Measurements from ENCODE around the gene NRG2. TPM values are rescaled to one million over a fixed set of nuclear protein-coding genes. Genes with fewer than 3 reads are reported as not detected.

The NRG2 gene
- total RNA-seq, 4 donors from 2014 or later, result 4.1 to 13.2 (median 7.0) TPM

DNA sequence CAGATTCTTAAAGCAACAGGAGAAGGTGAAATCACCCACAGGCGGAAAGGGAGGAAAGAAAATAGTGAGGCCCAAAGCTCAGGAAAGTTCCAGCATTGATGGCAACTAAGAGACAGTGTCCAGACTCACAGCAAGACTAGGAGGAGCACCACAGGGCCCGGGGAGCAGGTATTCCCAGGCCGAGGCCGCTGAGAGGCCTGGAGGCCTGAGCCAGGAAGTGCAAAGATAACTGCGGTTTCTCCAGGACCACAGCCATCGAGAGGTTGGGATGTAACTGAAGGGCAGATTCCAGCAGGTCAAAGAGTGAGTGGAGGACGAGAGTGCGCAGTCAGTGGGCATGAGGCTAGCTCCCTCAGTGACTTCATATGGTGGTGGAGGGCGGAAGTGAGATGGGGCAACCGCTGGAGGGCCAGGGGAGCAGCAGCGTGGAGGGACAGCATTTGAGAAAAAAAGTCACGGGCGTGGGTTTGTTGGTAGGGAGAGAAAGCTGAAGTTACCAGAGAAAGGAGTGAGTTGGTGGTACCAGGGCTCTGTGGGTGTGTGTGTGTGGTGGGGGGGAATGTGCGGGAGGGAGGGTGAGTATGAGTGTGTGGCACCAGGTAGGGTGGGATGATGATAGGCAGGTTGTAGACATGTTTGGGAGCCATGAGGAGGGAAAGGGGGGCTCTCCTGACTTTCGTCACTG is 157.8 kb downstream of the NRG2 start:
- TF ChIP-seq CTCF (IDR thresholded peaks at IDR 0.05; ENCODE audit: low read depth), result no peak

DNA sequence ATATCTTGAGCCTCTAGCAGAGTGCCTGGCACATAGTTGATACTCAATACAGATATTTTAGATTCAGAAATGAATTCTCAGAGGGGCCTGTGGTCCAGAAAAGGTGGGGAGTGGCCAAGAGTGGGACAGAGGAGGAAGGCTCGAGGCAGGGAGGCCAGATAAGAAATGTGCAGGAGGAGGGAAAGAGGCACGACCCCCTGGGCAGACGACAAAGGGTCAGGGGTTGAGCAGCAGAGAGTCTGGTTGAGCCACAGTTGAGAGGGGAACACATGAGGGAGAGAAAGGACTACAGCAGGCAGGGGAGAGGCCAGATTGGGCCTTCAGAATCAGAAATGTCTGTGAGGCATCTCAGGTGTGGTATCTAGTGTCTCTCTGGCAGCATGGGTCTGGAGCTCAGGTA is 158.4 kb downstream of the NRG2 start:
- no peak for TF ChIP-seq CTCF (IDR thresholded peaks at IDR 0.05; ENCODE audit: low read depth)

DNA sequence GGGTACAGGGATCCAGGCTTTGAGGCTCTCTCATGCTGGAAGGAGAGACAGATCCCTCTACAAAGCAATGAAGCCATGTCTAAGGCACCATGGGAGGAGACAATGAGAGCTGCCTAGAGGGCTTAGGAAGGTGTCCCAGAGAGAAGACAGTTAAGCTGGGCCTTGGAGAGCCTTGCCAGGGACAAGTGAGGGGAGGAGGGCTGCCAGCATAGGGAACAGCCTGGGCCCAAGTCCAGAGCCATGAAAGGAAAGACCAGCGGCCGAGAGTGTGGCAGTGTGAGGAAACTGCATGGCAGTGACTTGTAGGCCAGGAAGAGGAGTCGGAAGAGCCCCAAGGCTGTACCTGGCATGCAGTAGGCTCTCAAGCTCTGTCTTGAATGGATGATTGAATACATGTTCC is 159.0 kb downstream of the NRG2 start:
- TF ChIP-seq CTCF (IDR thresholded peaks at IDR 0.05; ENCODE audit: low read depth), result no peak

- no peak for TF ChIP-seq CTCF (IDR thresholded peaks at IDR 0.05; ENCODE audit: low read depth)
Observed at GRCh38 chr5:139882961-139883539, 160.0 kb downstream of the NRG2 start.

- no peak for TF ChIP-seq CTCF (IDR thresholded peaks at IDR 0.05; ENCODE audit: low read depth)
Observed at GRCh38 chr5:139882316-139882715, 160.8 kb downstream of the NRG2 start.

DNA sequence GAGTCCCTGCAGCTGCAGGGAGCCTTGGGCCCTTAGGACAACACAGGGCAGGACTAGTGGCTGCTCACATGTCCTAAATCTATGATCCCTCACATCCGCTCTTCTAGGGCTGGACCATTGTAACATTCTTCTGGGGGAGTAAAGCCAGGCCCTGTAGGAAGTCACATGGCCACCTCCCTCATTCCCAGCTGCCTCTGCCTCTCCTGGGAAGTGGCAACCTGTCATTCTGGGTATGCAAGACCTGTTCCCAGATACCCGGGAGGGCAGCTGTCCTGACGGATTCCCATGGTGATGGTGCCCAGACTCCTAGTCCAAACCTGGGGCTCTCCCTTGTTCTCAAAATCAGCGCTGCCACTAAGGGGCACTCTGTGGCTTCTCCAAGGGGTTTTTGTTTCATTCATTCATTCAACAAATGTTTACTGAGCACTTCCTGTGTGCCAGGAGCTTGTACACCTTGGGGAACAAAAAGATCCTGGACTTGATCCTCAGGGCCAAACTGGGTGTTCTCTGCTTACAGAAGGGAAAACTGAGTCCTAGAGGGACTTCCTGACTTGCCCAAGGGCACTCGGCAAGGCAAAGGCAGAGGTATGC is 161.9 kb downstream of the NRG2 start:
- no peak for TF ChIP-seq CTCF (IDR thresholded peaks at IDR 0.05; ENCODE audit: low read depth)

DNA sequence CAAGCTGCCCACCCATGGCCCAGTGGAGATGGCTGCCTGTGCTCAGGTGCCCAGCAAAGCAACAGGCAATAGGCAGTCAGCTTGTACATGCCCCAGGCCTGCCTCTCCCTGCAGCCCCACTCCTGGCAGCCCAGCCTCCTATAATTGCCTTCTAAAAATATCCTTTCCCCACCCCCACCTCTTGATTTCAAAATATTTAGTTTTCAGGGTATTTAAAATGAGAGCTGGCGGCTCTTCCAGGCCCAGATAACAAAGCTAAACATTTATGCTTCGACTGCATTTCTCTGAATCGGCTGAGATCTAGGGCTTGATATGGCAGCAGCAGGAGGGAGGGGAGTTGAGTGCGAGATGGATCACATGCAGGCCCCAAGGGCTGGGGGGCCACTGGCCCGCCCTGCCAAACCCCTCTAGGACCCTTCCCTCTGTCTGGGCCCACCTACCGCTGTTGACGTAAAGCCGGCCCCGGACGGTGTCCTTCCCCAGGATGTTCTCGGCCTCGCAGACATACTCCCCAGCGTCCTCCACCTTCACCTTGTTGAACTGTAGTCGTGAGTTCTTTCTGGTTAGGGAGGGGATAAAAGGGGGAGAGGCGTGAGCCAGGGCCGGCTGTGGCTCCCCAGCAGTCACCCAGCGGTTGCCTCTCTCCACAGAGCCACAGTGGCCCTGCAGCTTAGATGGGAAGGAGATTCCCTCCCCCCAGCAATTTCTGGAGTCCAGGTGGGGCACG is 162.5 kb downstream of the NRG2 start:
- TF ChIP-seq CTCF (IDR thresholded peaks at IDR 0.05; ENCODE audit: low read depth), result no peak
